ENCODE measurements around the gene DNAAF1. TPM values are rescaled to one million over a fixed set of nuclear protein-coding genes. Genes with fewer than 3 reads are reported as not detected.
"Not testable (repeated sequence)": the region's sequence is repeated elsewhere in the genome, so short reads cannot be mapped to it uniquely, and the experiment has no call there.

DNAAF1 gene
- total RNA-seq, 1 donor from 2014 or later = 0.62 TPM

DNA sequence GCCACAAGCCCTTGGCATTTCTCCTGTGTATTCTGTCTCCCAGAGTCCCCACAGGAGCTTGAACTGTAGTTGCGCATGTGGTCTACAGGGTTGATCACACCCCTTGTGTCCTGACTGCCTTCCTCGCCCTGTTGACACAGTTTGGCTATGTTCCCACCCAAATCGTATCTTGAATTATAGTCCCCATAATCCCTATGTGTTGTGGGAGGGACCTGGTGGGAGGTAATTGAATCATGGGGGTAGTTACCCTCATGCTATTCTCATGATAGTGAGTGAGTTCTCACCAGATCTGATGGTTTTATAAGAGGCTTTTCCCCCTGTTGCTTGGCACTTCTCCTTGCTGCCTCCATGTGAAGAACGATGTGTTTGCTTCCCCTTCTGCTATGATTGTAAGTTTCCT, 67.0 kb downstream of the DNAAF1 start:
- no peak for DNase-seq

DNA sequence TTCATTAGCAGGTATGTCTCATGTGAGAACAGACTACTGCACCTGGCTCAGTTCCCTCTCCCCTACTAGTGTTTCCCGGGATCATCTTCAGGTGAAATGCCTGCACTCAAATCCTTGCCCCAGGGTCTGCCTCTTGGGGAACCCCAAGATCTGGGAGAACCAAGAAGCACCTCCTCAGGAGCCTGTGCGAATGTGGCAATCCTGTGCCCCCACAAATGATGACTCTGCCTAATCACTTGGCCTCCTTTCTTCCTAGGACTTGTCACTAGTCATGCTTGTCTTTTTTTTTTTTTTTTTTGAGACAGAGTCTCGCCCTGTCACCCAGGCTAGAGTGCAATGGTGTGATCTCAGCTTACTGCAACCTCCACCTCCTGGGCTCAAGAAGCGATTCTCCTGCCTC, 67.5 kb downstream of the DNAAF1 start:
- DNase-seq = no peak

DNA sequence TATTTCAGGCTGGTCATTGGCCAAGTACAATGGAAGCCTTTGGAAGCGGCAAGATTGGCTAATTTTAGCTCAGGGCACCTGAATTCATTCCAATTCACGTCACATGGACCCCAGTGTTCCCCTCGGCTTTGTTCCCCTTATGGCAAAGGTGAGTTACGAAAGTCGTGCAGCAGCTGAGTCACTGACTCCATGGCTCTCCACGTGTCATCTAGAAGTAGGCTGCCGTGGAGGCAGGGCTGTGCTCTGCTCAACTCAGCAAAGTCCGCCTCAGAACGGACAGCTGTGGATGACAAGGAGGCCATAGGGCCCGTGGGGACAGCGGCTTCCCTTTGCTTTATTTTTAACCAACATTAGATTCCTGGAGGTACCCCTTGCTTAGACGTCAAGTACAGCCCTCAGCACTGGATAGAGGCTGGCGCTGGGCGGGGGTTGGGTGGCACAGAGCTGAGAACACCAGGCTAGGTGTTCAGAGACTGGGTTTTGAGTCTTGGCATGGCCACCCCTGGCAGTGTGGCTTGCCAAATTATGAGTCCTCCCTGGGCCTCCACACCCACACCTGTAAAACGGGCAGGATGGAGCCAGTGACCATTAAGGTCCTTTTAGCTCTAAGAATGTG, 69.5 kb downstream of the DNAAF1 start:
- no peak for DNase-seq

DNA sequence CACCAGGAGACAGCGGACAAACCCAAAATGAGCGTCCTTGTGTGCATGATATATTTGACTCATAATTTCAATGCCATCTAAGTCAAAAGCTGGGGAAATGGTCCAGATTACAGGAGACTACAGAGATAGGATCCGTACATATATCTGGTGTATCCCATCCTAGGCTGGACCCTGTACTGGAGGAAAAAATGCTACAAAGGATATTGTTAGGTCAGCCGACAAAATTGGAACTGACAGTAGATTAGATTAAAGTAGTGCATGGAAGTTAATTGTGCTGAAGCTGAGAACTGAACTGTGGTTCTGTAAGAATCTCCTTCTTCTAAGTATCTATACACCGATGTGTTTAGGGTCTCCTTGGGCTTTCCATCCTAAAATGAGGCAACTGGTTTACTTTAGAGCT, 70.4 kb downstream of the DNAAF1 start:
- no peak for DNase-seq

DNA sequence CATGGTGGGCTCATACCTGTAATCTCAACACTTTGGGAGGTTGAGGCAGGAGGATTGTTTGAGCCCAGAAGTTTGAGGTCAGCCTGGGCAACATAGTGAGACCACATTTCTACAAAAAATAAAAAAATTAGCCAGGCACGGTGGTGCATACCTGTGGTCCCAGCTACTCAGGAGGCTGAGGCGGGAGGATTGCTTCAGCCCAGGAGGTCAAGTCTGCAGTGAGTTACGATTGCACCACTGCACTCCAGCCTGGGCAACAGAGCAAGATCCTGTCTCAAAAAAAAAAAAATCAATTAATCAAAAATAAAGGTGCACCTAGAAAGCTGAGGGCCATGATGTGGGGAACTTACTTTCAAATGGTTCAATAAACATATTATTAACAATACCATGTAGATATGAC, 71.0 kb downstream of the DNAAF1 start:
- not testable (repeated sequence) for DNase-seq

DNA sequence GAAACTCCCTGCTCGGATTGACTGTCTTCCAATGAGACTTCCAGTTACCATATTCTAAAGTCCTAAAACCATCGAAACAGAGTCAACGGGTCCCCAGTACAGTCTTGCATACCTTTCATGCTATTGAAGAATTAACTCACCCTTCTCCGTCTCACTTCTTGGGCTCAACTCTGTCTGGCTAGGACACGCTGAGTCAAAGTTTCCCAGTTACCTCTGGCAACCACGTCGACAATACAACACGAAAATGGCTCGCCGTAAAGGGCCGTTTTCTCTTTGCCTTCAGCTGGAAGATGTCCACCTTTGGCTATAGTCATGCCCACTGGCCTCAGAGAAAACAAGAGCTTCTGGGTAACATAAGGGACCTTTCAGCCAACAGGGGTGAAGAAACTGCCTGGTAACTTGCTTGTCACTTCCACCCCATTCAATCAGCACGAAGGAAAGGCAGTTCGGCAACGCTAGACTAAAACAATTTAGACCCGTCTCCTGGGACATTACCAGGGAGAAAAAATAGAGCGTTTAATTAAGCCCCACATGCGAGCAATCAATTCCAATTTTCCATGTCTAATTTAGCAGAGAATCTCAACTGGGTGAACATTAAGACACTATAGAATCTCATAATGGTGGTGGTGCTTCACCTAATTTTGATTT, 73.2 kb downstream of the DNAAF1 start:
- DNase-seq = no peak

DNA sequence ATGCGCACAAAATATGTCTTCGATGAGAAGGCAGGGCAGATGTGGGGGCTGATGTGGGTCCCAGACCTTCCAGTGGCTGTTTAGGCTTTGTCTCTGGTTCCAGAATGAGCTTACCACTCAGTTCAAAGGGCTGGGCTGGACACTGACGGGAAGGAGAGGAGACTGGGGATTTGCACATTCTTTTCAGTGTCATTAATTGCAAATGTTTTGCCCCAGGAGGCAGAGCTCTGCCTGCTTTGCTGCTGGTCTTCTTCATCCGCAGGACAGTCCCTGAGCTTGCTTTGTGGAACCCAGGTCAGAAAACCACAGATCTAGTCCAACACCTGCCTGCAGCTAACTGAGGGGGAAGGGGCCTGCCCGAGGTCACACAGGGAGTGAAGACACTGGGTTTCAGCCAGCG, 73.8 kb downstream of the DNAAF1 start:
- no peak for DNase-seq

DNA sequence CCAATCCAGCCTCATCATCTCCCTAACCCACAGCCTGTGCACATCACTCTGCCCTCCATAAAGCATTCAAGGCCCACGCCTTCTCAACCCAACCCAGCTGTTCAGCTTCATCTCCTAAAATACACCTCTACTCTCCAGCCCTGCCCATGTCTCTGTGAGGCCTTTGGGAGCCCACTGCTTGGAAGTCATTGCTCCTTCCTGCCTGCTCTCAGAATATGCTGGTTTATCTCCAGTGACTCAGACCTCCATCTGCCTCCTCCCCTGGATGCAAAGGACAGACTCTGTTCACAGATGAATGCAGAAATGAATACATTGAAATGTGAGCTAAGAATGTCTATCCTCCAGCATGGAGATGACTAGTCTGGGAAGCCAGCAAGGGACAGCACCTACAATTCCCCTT, 75.7 kb downstream of the DNAAF1 start:
- peak; percentile 15 for DNase-seq

DNA sequence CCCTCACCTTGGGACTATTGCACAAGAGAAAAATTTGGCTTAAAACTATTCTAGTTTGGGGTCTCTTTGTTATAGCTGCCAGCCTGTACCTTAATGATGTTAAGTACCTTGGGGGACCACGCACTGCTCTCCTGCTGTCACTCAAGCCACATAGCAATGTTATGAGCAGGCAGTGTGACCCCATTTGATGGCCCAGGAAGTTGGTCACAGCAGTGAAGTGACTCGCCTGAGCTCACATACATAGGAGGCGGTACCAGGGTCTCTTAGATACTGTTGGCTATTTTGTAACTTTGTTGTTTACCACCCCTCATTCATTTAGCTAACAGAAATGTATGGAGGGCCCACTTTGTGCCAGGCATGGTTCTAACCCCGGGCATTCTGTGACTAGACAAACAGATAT, 78.3 kb downstream of the DNAAF1 start:
- DNase-seq = no peak

DNA sequence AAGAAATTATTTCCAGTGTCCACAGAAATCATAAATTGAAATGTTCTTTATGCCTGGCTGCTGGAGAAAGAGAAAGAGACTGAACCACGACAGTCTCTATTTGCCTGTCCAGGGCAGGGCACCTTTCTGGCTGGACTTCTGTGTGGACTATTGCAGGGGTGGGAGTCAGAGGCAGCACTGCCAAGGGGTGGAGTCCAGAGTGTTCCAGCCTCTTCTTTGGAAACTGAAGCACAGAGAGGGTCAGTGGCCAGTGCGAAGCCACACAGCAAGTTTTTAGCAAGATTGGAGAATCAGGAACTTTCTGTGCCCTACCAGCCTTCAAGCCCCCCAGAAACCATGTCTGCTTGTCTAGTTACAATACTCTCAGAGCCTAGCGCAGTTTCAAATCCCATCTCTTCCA, 79.4 kb downstream of the DNAAF1 start:
- DNase-seq = no peak

DNA sequence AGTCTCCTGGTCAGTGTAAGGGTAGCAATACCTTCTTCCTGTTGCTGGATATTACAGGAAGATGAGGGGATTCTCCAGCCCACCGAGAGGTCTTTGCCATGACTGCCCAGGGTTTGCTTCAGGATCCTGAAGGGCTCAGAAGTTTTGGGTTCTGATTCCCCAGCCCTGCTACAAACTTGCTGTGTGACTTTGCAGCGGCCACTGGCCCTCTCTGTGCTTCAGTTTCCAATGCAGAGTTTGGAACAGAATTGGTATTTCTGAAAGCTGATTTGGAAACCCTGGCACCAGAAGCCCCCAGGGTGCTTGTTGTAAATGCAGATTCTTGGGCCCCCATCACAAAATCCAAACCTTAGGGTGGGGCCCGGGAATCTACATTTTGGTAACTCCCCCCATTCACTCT, 80.0 kb downstream of the DNAAF1 start:
- DNase-seq = no peak

DNA sequence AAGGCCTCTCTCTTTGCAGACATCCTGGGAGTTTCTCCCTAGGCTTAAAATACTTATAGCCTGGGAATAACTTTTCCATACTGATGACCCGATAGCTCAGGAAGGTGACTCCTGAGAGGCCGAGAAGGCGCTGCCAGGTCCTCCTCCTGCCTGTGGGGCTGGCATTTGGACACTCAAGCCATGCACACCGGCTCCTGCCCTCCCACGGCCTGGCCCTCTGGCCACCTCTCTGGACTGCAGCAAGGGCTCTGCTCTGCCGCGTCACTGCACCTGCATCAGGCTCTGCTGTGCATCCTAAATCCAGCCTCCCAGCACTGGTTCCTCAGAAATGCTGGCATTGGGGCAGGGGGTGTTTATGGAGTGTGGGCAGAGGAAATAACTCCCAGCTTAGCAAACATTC, 80.5 kb downstream of the DNAAF1 start:
- DNase-seq = no peak

DNA sequence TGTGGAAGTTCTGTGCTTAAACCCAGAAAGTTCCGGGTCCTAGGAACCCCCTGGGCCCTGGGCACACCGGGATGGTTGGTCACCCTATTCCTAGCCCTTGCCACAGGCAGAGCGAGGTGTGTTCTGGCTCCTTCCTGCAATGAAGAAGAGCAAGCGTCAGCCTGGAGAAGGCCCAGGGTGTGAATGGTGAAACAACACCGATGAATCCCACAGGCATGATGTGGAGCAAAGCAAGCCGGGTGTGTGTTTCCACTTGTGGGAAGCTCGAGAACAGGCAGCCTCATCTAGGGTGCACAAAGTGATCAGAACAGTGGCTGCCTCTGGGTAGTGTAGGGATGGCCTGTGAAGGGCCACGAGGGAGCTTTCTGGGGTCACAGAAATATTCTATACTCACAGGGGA, 80.9 kb downstream of the DNAAF1 start:
- DNase-seq = no peak

Other genes starting within 250 kb of the DNAAF1 start
- 3.6 TPM for gene MLYCD, start 246.2 kb upstream of the DNAAF1 start, total RNA-seq
- gene OSGIN1, start 192.1 kb upstream of the DNAAF1 start, total RNA-seq = 0.31 TPM
- 1.9 TPM for gene NECAB2, start 177.1 kb upstream of the DNAAF1 start, total RNA-seq
- not detected for gene SLC38A8, start 102.5 kb upstream of the DNAAF1 start, total RNA-seq
- 78.1 TPM for gene MBTPS1, start 28.4 kb upstream of the DNAAF1 start, total RNA-seq
- 165 TPM for gene HSDL1, start 131 bp upstream of the DNAAF1 start, total RNA-seq
- gene TAF1C, start 41.7 kb downstream of the DNAAF1 start, total RNA-seq = 14.3 TPM
- gene ADAD2, start 45.8 kb downstream of the DNAAF1 start, total RNA-seq = not detected
- gene KCNG4, start 94.7 kb downstream of the DNAAF1 start, total RNA-seq = not detected
- gene WFDC1, start 149.6 kb downstream of the DNAAF1 start, total RNA-seq = 0.62 TPM
- gene ATP2C2, start 223.2 kb downstream of the DNAAF1 start, total RNA-seq = 7.0 TPM

All from occipital lobe (tissue), 2 donors.